Smooth muscle cell (in vitro differentiated cells): ENCODE results near the gene SYPL2. TPM values are rescaled to one million over a fixed set of nuclear protein-coding genes. Genes with fewer than 3 reads are reported as not detected.
A peak's percentile ranks its signal among the peaks of the same experiment; 100 is the strongest.

Source experiments
- DNase-seq: peaks from one replicate; lab custom pipeline; 2025; ENCODE audit not compliant: unreplicated experiment; lab: John Stamatoyannopoulos, UW
- H2AFZ ChIP-seq: fragments of 200-600 bp; sonication (generic); 2 replicates; pipeline ENCODE4 v1.6.0; 2016; ENCODE audit warnings: antibody characterized with exemption, low read depth, mild to moderate bottlenecking
- H3F3A ChIP-seq: fragments of 200-600 bp; sonication (generic); 2 replicates; pipeline ENCODE4 v1.6.0; 2017; ENCODE audit warnings: antibody characterized with exemption, low read depth
- H3K27ac ChIP-seq: fragments of 200-600 bp; sonication (generic); 2 replicates; pipeline ENCODE4 v1.5.1; 2016; ENCODE audit warnings: low read depth, mild to moderate bottlenecking
- H3K27me3 ChIP-seq: fragments of 200-600 bp; sonication (generic); 2 replicates; pipeline ENCODE4 v1.6.1; 2016; ENCODE audit warnings: low read depth, mild to moderate bottlenecking
- H3K36me3 ChIP-seq: fragments of 200-600 bp; sonication (generic); 2 replicates; pipeline ENCODE4 v1.5.1; 2016; ENCODE audit warnings: low read depth
- H3K4me1 ChIP-seq: fragments of 200-600 bp; sonication (generic); 2 replicates; pipeline ENCODE4 v1.5.1; 2016; ENCODE audit warnings: low read depth
- H3K4me2 ChIP-seq: fragments of 200-600 bp; sonication (generic); 2 replicates; pipeline ENCODE4 v1.6.0; 2016; ENCODE audit warnings: mild to moderate bottlenecking
- H3K4me3 ChIP-seq: fragments of 200-600 bp; sonication (generic); 2 replicates; pipeline ENCODE4 v1.5.1; 2016; ENCODE audit warnings: mild to moderate bottlenecking
- H3K79me2 ChIP-seq: fragments of 200-600 bp; sonication (generic); 2 replicates; pipeline ENCODE4 v1.6.0; 2016; ENCODE audit warnings: low read depth, mild to moderate bottlenecking
- H3K9ac ChIP-seq: fragments of 200-600 bp; sonication (generic); 2 replicates; pipeline ENCODE4 v1.6.0; 2016; ENCODE audit warnings: low read depth
- H3K9me3 ChIP-seq: fragments of 200-600 bp; sonication (generic); replicated peaks from 2 replicates; pipeline ENCODE4 v1.5.1; 2016; ENCODE audit warnings: low read depth
- H4K20me1 ChIP-seq: fragments of 200-600 bp; sonication (generic); 2 replicates; pipeline ENCODE4 v1.6.0; 2016; ENCODE audit warnings: low read depth
- WGBS: methylation state at CpG from one replicate; pipeline ENCODE4 v1.1.7; 2016; ENCODE audit warnings: low lambda C conversion rate; 5-methylcytosine and 5-hydroxymethylcytosine counted together
- polyA plus RNA-seq: library from polyadenylated mRNA; unstranded; fragments of >200 nt; fragmentation: Nextera tagmentation; extraction: Ambion mirVana; gene quantifications from 2 replicates; pipeline ENCODE4 v1.2.1, GENCODE V29; 2016
- total RNA-seq: library from RNA; depleted of rRNA; stranded (reverse); fragments of >200 nt; gene quantifications from 2 replicates; pipeline ENCODE4 v1.2.3, GENCODE V29; 2014
- TF ChIP-seq, protein P1 (sequence below): fragments of 200-600 bp; sonication (generic); IDR thresholded peaks from 2 replicates; pipeline ENCODE4 v1.5.1; 2017; ENCODE audit warnings: borderline replicate concordance, mild to moderate bottlenecking, antibody characterized with exemption; ENCODE audit not compliant: insufficient read depth, poor library complexity, severe bottlenecking

SYPL2 gene
- total and polyA plus RNA-seq, 2 experiments from 2014 or later = not detected

DNA sequence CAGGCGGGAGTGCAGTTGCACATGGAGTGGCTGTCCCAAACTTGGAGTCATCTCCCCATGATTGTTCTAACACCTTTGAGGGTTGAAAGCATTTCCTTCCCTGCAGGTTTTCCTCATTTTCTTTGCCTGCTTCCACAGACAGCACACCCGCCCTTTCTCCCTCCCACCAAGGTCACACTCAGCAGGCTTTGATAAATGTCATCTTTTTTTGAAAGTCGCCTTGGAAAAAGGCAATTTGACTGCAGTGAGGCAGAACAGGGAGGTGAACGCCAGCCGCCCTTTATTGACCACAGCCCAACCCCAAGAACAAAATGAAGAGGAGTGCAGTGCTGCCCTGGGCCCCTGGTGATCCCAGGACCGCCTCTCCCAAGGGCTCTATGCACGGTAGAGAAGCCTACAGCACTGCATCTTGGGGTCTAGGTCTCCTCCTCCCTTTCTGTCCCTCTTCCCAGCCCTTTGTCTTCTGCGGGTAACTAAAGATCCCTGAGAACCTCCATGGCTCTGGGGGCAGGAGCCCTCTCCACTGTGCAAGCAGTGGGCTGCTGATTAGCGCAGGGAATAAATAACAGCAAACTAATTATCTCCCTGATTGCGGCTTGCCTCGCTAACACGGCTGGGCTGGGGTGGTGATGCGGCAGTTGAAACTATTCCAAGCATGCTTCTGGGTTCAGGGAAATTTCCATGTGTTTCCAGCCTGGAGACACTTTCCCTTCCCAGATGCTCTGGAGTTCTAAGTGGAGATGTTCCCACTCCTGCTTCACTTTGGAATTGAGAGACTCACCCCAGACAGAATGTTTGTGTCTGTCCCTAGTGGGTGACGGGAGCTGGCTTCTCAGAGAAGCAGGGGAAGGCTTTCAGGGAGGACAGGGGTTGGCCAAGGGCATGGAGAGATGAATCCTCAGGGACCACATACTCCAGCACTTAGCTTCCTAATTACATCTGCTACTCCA lies 54.9 kb downstream of the SYPL2 start:
- no peaks in the 10 kb centered on the region for H3K4me1 ChIP-seq
- no peaks in the 10 kb centered on the region for H3F3A ChIP-seq
- peak overlapping the region; percentile 69 for H3K4me2 ChIP-seq
- DNase-seq = no peak
- TF ChIP-seq, protein P1, sequence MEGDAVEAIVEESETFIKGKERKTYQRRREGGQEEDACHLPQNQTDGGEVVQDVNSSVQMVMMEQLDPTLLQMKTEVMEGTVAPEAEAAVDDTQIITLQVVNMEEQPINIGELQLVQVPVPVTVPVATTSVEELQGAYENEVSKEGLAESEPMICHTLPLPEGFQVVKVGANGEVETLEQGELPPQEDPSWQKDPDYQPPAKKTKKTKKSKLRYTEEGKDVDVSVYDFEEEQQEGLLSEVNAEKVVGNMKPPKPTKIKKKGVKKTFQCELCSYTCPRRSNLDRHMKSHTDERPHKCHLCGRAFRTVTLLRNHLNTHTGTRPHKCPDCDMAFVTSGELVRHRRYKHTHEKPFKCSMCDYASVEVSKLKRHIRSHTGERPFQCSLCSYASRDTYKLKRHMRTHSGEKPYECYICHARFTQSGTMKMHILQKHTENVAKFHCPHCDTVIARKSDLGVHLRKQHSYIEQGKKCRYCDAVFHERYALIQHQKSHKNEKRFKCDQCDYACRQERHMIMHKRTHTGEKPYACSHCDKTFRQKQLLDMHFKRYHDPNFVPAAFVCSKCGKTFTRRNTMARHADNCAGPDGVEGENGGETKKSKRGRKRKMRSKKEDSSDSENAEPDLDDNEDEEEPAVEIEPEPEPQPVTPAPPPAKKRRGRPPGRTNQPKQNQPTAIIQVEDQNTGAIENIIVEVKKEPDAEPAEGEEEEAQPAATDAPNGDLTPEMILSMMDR = no peak
- H3K4me3 ChIP-seq = no peak overlapping the region
- H3K36me3 ChIP-seq = no peaks in the 10 kb centered on the region
- 52% methylated on average over 14 of the region's 14 CpGs for WGBS
- no peaks in the 10 kb centered on the region for H3K27me3 ChIP-seq
- H3K9ac ChIP-seq = no peak overlapping the region
- H2AFZ ChIP-seq = peak overlapping the region; percentile 46
- H4K20me1 ChIP-seq = no peaks in the 10 kb centered on the region
- H3K79me2 ChIP-seq = no peaks in the 10 kb centered on the region
- H3K27ac ChIP-seq = no peak overlapping the region
- H3K9me3 ChIP-seq = no peaks in the 10 kb centered on the region

DNA sequence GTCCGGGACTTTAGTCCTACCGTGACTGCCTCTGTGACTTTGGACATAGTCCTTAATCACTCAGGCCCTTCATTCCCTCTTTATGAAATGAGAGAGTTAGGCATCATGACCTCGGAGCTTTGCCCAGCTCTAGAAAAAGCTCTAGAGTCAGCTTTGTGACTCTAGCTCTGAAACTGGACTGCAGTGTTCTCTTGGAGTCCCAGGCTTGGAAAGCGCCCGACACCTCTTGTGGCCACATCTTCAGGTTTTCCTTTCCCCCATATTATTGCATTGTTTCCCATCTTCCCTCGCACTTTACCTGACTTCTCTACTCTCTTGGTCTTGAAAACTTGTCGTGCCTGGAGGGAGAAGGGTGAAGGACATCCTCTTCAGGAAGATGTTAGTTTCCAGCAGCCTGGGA lies 55.7 kb downstream of the SYPL2 start:
- Histone ChIP-seq H3K9me3 (no peaks in the 10 kb centered on the region), H3K4me3 (no peak overlapping the region), H3K9ac (no peak overlapping the region), H3K4me2 (no peak overlapping the region), H2AFZ (peak overlapping the region; percentile 46), H4K20me1 (no peaks in the 10 kb centered on the region), H3K79me2 (no peaks in the 10 kb centered on the region), H3K27ac (no peak overlapping the region), H3K36me3 (no peaks in the 10 kb centered on the region), H3K27me3 (peaks cover 3% of the 10 kb centered on the region), H3F3A (no peaks in the 10 kb centered on the region), H3K4me1 (no peaks in the 10 kb centered on the region)
- TF ChIP-seq, protein P1 = no peak
- DNase-seq = no peak
- WGBS = 98% methylated on average over 7 of the region's 7 CpGs

DNA sequence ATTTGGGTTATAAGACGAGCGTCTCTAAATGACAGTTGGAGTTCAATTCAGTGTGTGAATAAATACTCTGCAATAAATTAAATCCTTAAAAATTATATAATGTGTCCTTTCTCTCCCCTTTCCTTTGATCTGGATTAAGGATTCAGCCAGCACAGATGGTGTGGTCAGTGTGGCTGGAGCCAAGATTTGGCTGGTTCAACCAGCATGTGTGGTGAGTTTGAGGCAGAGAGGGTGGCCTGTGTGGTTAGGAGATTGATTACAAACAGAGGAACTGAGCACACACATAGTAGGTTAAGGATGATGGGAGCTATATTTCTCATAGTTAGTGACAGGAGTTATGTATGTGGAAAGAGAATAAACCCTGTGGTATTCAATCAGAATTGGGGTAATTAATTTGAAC lies 57.4 kb downstream of the SYPL2 start:
- H3K9me3 ChIP-seq = no peaks in the 10 kb centered on the region

More for the DNA sequence above, 57.4 kb downstream of the SYPL2 start:
- H3K27ac ChIP-seq = no peak overlapping the region
- H3K4me2 ChIP-seq = no peak overlapping the region
- no peak overlapping the region for H3K4me3 ChIP-seq
- no peak for DNase-seq
- H4K20me1 ChIP-seq = no peaks in the 10 kb centered on the region
- H3K27me3 ChIP-seq = peaks cover 7% of the 10 kb centered on the region
- no peaks in the 10 kb centered on the region for H3K79me2 ChIP-seq
- TF ChIP-seq, protein P1 = no peak
- 93% methylated on average over 2 of the region's 2 CpGs for WGBS
- no peaks in the 10 kb centered on the region for H3K4me1 ChIP-seq
- no peaks in the 10 kb centered on the region for H3K36me3 ChIP-seq
- no peak overlapping the region for H3K9ac ChIP-seq
- H2AFZ ChIP-seq = no peak overlapping the region
- no peaks in the 10 kb centered on the region for H3F3A ChIP-seq
